Measurements from ENCODE around the gene FNDC3B. TPM values are rescaled to one million over a fixed set of nuclear protein-coding genes. Genes with fewer than 3 reads are reported as not detected.

Gene FNDC3B
- total and polyA plus RNA-seq, 2 donors (not counting 3 experiments of a cell fraction or from before 2014, with no cell fraction given): 91.6 to 295 TPM

DNA sequence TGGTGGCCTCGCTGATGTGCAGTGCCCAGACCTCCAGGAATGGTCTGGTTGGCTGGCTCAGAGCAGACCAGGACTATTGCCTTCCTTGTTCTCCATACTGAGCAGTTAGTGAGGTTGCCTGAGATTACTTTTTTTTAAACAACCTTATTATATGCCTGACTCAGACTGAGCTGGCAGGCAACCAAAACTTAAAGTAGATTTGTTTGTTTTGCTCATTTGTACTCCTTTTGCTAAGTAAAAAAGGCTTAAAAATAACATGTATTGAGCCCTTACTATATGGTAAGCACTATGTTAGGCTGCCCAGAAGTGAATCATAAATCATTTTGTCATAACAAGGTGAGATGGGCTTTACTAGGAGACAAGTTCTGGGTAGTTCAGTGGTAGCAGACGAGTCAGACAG lies 316.5 kb downstream of the FNDC3B start:
- Histone ChIP-seq H3K9ac (replicated peaks; ENCODE audit: extremely low read depth, insufficient read depth, low read length) (no peak overlapping the region), H3K9me1 (replicated peaks; ENCODE audit: control insufficient read depth, extremely low read depth, insufficient read depth, low read length) (no peaks in the 10 kb centered on the region), H3K4me2 (ENCODE audit: insufficient read depth, low read length) (no peak overlapping the region), H4K20me1 (replicated peaks; ENCODE audit: control insufficient read depth, extremely low read depth, insufficient read depth, low read length) (no peaks in the 10 kb centered on the region), H3K9me3 (replicated peaks; ENCODE audit: control insufficient read depth, insufficient read depth, low read length) (no peaks in the 10 kb centered on the region), H3K79me2 (ENCODE audit: control insufficient read depth, insufficient read depth, low read length) (peaks cover 11% of the 10 kb centered on the region), H3K27ac (ENCODE audit: insufficient read depth, low read depth, low read length) (no peak overlapping the region), H3K27me3 (ENCODE audit: control insufficient read depth in 2 of 2, insufficient read depth in 2 of 2, low read length in 2 of 2) (no peaks in the 10 kb centered on the region), H3K4me1 (ENCODE audit: control insufficient read depth, extremely low read depth, insufficient read depth, low read length) (peaks cover 16% of the 10 kb centered on the region), H3K36me3 (ENCODE audit: control insufficient read depth in 2 of 2, extremely low read depth in 1 of 2, insufficient read depth in 2 of 2, low read length in 2 of 2) (peaks cover 24 to 28% of the 10 kb centered on the region in 2 experiments), H2AFZ (ENCODE audit: low read depth, low read length) (no peak overlapping the region), H3K4me3 (replicated peaks in 1 of 3; ENCODE audit: insufficient read depth in 1 of 3, low read depth in 1 of 3, low read length in 3 of 3) (no peak overlapping the region)
- dilution Hi-C loops (cut with MboI; ENCODE audit: extremely low pct_ligation_motif_present, low sequenced_read_pairs): no loop called here
- ChIA-PET POLR2A (interaction anchor here (0.6 kb wide), 1 partner anchor 282 kb away, joined by 3 read pairs; no protein-coding TSS in a partner anchor), CTCF (interaction anchor here (0.7 to 5.0 kb wide), 7 partner anchors 15 to 317 kb away, joined by 3 to 43 read pairs (median 4); no protein-coding TSS in a partner anchor)
- intact Hi-C loops (cut with micrococcal nuclease): loop anchor here (5.0 kb wide), 1 partner anchor 311 kb away; no protein-coding TSS in a partner anchor
- DNase-seq (ENCODE audit: low read depth, low spot score) (peak; percentile 93), FAIRE-seq (peak; percentile 85)
- TF ChIP-seq, protein P1, sequence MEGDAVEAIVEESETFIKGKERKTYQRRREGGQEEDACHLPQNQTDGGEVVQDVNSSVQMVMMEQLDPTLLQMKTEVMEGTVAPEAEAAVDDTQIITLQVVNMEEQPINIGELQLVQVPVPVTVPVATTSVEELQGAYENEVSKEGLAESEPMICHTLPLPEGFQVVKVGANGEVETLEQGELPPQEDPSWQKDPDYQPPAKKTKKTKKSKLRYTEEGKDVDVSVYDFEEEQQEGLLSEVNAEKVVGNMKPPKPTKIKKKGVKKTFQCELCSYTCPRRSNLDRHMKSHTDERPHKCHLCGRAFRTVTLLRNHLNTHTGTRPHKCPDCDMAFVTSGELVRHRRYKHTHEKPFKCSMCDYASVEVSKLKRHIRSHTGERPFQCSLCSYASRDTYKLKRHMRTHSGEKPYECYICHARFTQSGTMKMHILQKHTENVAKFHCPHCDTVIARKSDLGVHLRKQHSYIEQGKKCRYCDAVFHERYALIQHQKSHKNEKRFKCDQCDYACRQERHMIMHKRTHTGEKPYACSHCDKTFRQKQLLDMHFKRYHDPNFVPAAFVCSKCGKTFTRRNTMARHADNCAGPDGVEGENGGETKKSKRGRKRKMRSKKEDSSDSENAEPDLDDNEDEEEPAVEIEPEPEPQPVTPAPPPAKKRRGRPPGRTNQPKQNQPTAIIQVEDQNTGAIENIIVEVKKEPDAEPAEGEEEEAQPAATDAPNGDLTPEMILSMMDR (IDR thresholded peaks at IDR 0.05; ENCODE audit: extremely low read depth in 1 of 2, insufficient read depth in 1 of 2, low read depth in 1 of 2, low read length in 2 of 2): no peak
- peak; percentile 59 for TF ChIP-seq FOS (IDR thresholded peaks at IDR 0.05; ENCODE audit: borderline replicate concordance, insufficient read depth, low read length)
- no TSS peak for BruUV-seq (replicated peaks)

DNA sequence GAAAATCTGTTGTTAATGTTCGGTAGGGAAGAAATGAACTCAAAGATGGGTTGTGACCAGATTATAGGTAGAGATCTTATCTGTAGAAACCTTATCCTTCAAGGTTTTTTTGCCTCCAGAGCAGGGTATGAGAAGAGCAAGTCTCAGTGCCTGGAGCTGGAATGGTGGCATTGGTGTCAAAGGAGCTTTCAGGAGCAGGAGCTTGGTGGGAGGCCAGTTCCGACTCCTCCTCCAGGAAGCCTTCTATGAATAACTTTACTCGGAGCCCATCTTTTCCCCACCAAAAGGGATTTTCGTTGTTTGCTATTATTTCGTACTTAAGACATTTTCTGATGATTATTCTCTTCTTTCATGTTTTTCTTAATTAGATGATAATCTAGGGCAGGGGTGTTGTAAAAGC lies 317.0 kb downstream of the FNDC3B start:
- BruUV-seq (replicated peaks): no TSS peak
- Histone ChIP-seq H3K79me2 (ENCODE audit: control insufficient read depth, insufficient read depth, low read length) (peaks cover 11% of the 10 kb centered on the region), H3K27ac (ENCODE audit: insufficient read depth, low read depth, low read length) (no peak overlapping the region), H3K9me3 (replicated peaks; ENCODE audit: control insufficient read depth, insufficient read depth, low read length) (no peaks in the 10 kb centered on the region), H3K4me1 (ENCODE audit: control insufficient read depth, extremely low read depth, insufficient read depth, low read length) (peaks cover 16% of the 10 kb centered on the region), H3K9ac (replicated peaks; ENCODE audit: extremely low read depth, insufficient read depth, low read length) (no peak overlapping the region), H3K4me2 (ENCODE audit: insufficient read depth, low read length) (no peak overlapping the region), H2AFZ (ENCODE audit: low read depth, low read length) (no peak overlapping the region), H3K4me3 (replicated peaks in 1 of 3; ENCODE audit: insufficient read depth in 1 of 3, low read depth in 1 of 3, low read length in 3 of 3) (no peak overlapping the region), H4K20me1 (replicated peaks; ENCODE audit: control insufficient read depth, extremely low read depth, insufficient read depth, low read length) (no peaks in the 10 kb centered on the region), H3K9me1 (replicated peaks; ENCODE audit: control insufficient read depth, extremely low read depth, insufficient read depth, low read length) (no peaks in the 10 kb centered on the region), H3K36me3 (ENCODE audit: control insufficient read depth in 2 of 2, extremely low read depth in 1 of 2, insufficient read depth in 2 of 2, low read length in 2 of 2) (peaks cover 20 to 25% of the 10 kb centered on the region in 2 experiments), H3K27me3 (ENCODE audit: control insufficient read depth in 2 of 2, insufficient read depth in 2 of 2, low read length in 2 of 2) (no peaks in the 10 kb centered on the region)
- intact Hi-C loops (cut with micrococcal nuclease): loop anchor here (5.0 kb wide), 1 partner anchor 311 kb away; no protein-coding TSS in a partner anchor
- no peak for DNase-seq (ENCODE audit: low read depth, low spot score)
- POLR2A ChIA-PET: interaction anchor here (0.6 kb wide), 1 partner anchor 281 kb away, joined by 3 read pairs; no protein-coding TSS in a partner anchor
- no peak for FAIRE-seq
- CTCF ChIA-PET: interaction anchor here (0.7 to 5.0 kb wide), 6 partner anchors 15 to 317 kb away, joined by 3 to 43 read pairs (median 4); no protein-coding TSS in a partner anchor
- TF ChIP-seq POLR2AphosphoS5 (IDR thresholded peaks at IDR 0.05; ENCODE audit: insufficient read depth, low read depth, low read length): no peak
- no peak for TF ChIP-seq GATA2 (IDR thresholded peaks at IDR 0.05; ENCODE audit: insufficient read depth, insufficient read length, low read depth, low read length)
- no peak for TF ChIP-seq MYC (IDR thresholded peaks at IDR 0.05; ENCODE audit: low read depth, low read length)
- TF ChIP-seq, protein P2, sequence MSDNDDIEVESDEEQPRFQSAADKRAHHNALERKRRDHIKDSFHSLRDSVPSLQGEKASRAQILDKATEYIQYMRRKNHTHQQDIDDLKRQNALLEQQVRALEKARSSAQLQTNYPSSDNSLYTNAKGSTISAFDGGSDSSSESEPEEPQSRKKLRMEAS (IDR thresholded peaks at IDR 0.05; ENCODE audit: insufficient read depth, insufficient read length): no peak
- TF ChIP-seq POLR2A (IDR thresholded peaks at IDR 0.05; ENCODE audit: low read depth, low read length): no peak
- dilution Hi-C loops (cut with MboI; ENCODE audit: extremely low pct_ligation_motif_present, low sequenced_read_pairs): no loop called here
